Measurements from ENCODE around the gene PRND.
"Not testable (repeated sequence)": the region's sequence is repeated elsewhere in the genome, so short reads cannot be mapped to it uniquely, and the experiment has no call there.

PRND gene

GRCh38 chr20:4722993-4723392, 1.3 kb downstream of the PRND start:
- Histone ChIP-seq H3K27ac (ENCODE audit: low read length) (no peak overlapping the region), H3K4me1 (ENCODE audit: control insufficient read depth in 1 of 2, insufficient read depth in 2 of 2, low read length in 2 of 2) (peaks cover 0 to 17% of the 10 kb centered on the region in 2 donors), H3K36me3 (ENCODE audit: control insufficient read depth in 1 of 2, insufficient read depth in 2 of 2, low read length in 2 of 2) (no peaks in the 10 kb centered on the region), H3K9me3 (ENCODE audit: control insufficient read depth in 1 of 2, low read length in 2 of 2) (no peaks in the 10 kb centered on the region), H3K4me3 (ENCODE audit: low read depth in 1 of 2, low read length in 2 of 2) (no peak overlapping the region), H3K27me3 (ENCODE audit: low read depth, low read length) (no peaks in the 10 kb centered on the region)

DNA sequence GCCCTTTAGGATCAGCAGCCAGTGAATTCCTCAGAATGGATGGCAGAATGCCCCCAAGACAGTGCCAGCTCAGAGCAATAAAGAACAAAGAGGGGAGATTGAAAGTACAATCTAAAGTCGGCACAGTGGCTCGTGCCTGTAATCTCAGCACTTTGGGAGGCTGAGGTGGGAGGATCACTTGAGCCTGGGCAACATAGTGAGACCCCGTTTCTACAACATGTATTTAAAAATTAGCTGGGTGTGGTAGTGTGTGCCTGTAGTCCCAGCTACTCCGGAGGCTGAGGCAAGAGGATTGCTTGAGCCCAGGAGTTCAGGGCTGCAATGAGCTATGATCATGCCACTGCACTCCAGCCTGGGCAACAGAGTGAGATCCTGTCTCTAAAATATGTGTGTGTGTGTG, 1.8 kb downstream of the PRND start:
- H3K4me1 ChIP-seq (ENCODE audit: control insufficient read depth in 1 of 2, insufficient read depth in 2 of 2, low read length in 2 of 2) = peaks cover 0 to 17% of the 10 kb centered on the region in 2 donors
- not testable (repeated sequence) for H3K27me3 ChIP-seq (ENCODE audit: low read depth, low read length); H3K9me3 ChIP-seq (ENCODE audit: control insufficient read depth in 1 of 2, low read length in 2 of 2); H3K4me3 ChIP-seq (ENCODE audit: low read depth in 1 of 2, low read length in 2 of 2); H3K27ac ChIP-seq (ENCODE audit: low read length); H3K36me3 ChIP-seq (ENCODE audit: control insufficient read depth in 1 of 2, insufficient read depth in 2 of 2, low read length in 2 of 2)

DNA sequence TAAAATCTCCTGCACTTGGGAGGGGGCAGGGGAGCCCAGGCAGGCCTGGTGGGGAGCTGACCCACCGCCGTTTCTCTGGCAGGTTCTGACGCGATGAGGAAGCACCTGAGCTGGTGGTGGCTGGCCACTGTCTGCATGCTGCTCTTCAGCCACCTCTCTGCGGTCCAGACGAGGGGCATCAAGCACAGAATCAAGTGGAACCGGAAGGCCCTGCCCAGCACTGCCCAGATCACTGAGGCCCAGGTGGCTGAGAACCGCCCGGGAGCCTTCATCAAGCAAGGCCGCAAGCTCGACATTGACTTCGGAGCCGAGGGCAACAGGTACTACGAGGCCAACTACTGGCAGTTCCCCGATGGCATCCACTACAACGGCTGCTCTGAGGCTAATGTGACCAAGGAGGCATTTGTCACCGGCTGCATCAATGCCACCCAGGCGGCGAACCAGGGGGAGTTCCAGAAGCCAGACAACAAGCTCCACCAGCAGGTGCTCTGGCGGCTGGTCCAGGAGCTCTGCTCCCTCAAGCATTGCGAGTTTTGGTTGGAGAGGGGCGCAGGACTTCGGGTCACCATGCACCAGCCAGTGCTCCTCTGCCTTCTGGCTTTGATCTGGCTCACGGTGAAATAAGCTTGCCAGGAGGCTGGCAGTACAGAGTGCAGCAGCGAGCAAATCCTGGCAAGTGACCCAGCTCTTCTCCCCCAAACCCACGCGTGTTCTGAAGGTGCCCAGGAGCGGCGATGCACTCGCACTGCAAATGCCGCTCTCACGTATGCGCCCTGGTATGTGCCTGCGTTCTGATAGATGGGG, 3.0 kb downstream of the PRND start:
- H3K9me3 ChIP-seq (ENCODE audit: control insufficient read depth in 1 of 2, low read length in 2 of 2) = no peaks in the 10 kb centered on the region
- H3K4me3 ChIP-seq (ENCODE audit: low read depth in 1 of 2, low read length in 2 of 2) = no peak overlapping the region
- H3K36me3 ChIP-seq (ENCODE audit: control insufficient read depth in 1 of 2, insufficient read depth in 2 of 2, low read length in 2 of 2) = no peaks in the 10 kb centered on the region
- no peaks in the 10 kb centered on the region for H3K27me3 ChIP-seq (ENCODE audit: low read depth, low read length)
- H3K4me1 ChIP-seq (ENCODE audit: control insufficient read depth in 1 of 2, insufficient read depth in 2 of 2, low read length in 2 of 2) = peaks cover 0 to 15% of the 10 kb centered on the region in 2 donors
- no peak overlapping the region for H3K27ac ChIP-seq (ENCODE audit: low read length)

DNA sequence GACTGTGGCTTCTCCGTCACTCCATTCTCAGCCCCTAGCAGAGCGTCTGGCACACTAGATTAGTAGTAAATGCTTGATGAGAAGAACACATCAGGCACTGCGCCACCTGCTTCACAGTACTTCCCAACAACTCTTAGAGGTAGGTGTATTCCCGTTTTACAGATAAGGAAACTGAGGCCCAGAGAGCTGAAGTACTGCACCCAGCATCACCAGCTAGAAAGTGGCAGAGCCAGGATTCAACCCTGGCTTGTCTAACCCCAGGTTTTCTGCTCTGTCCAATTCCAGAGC, 3.5 kb downstream of the PRND start:
- Histone ChIP-seq H3K4me3 (ENCODE audit: low read depth in 1 of 2, low read length in 2 of 2) (no peak overlapping the region), H3K36me3 (ENCODE audit: control insufficient read depth in 1 of 2, insufficient read depth in 2 of 2, low read length in 2 of 2) (no peaks in the 10 kb centered on the region), H3K9me3 (ENCODE audit: control insufficient read depth in 1 of 2, low read length in 2 of 2) (no peaks in the 10 kb centered on the region), H3K27me3 (ENCODE audit: low read depth, low read length) (no peaks in the 10 kb centered on the region), H3K4me1 (ENCODE audit: control insufficient read depth in 1 of 2, insufficient read depth in 2 of 2, low read length in 2 of 2) (peaks cover 0 to 9% of the 10 kb centered on the region in 2 donors), H3K27ac (ENCODE audit: low read length) (no peak overlapping the region)

GRCh38 chr20:4726710-4727397, 5.1 kb downstream of the PRND start:
- H3K4me3 ChIP-seq (ENCODE audit: low read depth in 1 of 2, low read length in 2 of 2) = peak overlapping the region; percentile 3 to 14
- H3K36me3 ChIP-seq (ENCODE audit: control insufficient read depth in 1 of 2, insufficient read depth in 2 of 2, low read length in 2 of 2) = no peaks in the 10 kb centered on the region
- no peaks in the 10 kb centered on the region for H3K9me3 ChIP-seq (ENCODE audit: control insufficient read depth in 1 of 2, low read length in 2 of 2)
- peaks cover 3% of the 10 kb centered on the region for H3K27me3 ChIP-seq (ENCODE audit: low read depth, low read length)
- H3K4me1 ChIP-seq (ENCODE audit: control insufficient read depth in 1 of 2, insufficient read depth in 2 of 2, low read length in 2 of 2) = no peaks in the 10 kb centered on the region
- no peak overlapping the region for H3K27ac ChIP-seq (ENCODE audit: low read length)

GRCh38 chr20:4728120-4728760, 6.5 kb downstream of the PRND start:
- Histone ChIP-seq H3K36me3 (ENCODE audit: control insufficient read depth in 1 of 2, insufficient read depth in 2 of 2, low read length in 2 of 2) (no peaks in the 10 kb centered on the region), H3K27ac (ENCODE audit: low read length) (no peak overlapping the region), H3K27me3 (ENCODE audit: low read depth, low read length) (peaks cover 3% of the 10 kb centered on the region)

GRCh38 chr20:4729265-4729664, 7.6 kb downstream of the PRND start:
- no peaks in the 10 kb centered on the region for H3K9me3 ChIP-seq (ENCODE audit: control insufficient read depth in 1 of 2, low read length in 2 of 2)
- H3K36me3 ChIP-seq (ENCODE audit: control insufficient read depth in 1 of 2, insufficient read depth in 2 of 2, low read length in 2 of 2) = no peaks in the 10 kb centered on the region
- no peaks in the 10 kb centered on the region for H3K4me1 ChIP-seq (ENCODE audit: control insufficient read depth in 1 of 2, insufficient read depth in 2 of 2, low read length in 2 of 2)
- peaks cover 3% of the 10 kb centered on the region for H3K27me3 ChIP-seq (ENCODE audit: low read depth, low read length)
- H3K4me3 ChIP-seq (ENCODE audit: low read depth in 1 of 2, low read length in 2 of 2) = no peak overlapping the region
- H3K27ac ChIP-seq (ENCODE audit: low read length) = no peak overlapping the region

More at GRCh38 chr20:4728120-4728760, 6.5 kb downstream of the PRND start:
- no peaks in the 10 kb centered on the region for H3K9me3 ChIP-seq (ENCODE audit: control insufficient read depth in 1 of 2, low read length in 2 of 2)
- H3K4me1 ChIP-seq (ENCODE audit: control insufficient read depth in 1 of 2, insufficient read depth in 2 of 2, low read length in 2 of 2) = no peaks in the 10 kb centered on the region
- no peak overlapping the region for H3K4me3 ChIP-seq (ENCODE audit: low read depth in 1 of 2, low read length in 2 of 2)

DNA sequence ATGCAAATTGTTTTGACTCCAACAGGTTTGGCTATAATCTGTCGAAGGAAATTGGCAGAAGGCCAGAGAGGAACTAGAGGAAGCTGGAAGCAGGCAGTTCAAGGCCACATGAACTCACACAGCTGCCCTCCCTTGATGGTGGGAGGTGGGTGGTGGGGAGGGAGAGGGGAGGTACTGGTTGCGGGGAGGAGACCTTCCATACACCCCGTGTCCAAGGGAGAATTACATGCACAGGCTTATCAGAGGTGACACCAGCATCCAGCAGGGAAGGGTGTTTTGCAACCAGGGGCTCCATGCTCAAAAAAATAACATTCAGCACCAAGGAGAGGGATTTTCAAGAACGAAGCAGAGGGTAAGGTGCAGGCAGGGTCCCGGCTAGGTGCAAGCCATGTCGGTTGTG, 9.1 kb downstream of the PRND start:
- no peaks in the 10 kb centered on the region for H3K9me3 ChIP-seq (ENCODE audit: control insufficient read depth in 1 of 2, low read length in 2 of 2)
- peaks cover 3% of the 10 kb centered on the region for H3K27me3 ChIP-seq (ENCODE audit: low read depth, low read length)
- H3K4me3 ChIP-seq (ENCODE audit: low read depth in 1 of 2, low read length in 2 of 2) = no peak overlapping the region
- H3K4me1 ChIP-seq (ENCODE audit: control insufficient read depth in 1 of 2, insufficient read depth in 2 of 2, low read length in 2 of 2) = no peaks in the 10 kb centered on the region
- no peaks in the 10 kb centered on the region for H3K36me3 ChIP-seq (ENCODE audit: control insufficient read depth in 1 of 2, insufficient read depth in 2 of 2, low read length in 2 of 2)
- no peak overlapping the region for H3K27ac ChIP-seq (ENCODE audit: low read length)

GRCh38 chr20:4736875-4737274, 15.2 kb downstream of the PRND start:
- Histone ChIP-seq H3K9me3 (ENCODE audit: control insufficient read depth in 1 of 2, low read length in 2 of 2) (no peaks in the 10 kb centered on the region), H3K4me3 (ENCODE audit: low read depth in 1 of 2, low read length in 2 of 2) (no peak overlapping the region), H3K36me3 (ENCODE audit: control insufficient read depth in 1 of 2, insufficient read depth in 2 of 2, low read length in 2 of 2) (no peaks in the 10 kb centered on the region), H3K27ac (ENCODE audit: low read length) (no peak overlapping the region), H3K4me1 (ENCODE audit: control insufficient read depth in 1 of 2, insufficient read depth in 2 of 2, low read length in 2 of 2) (no peaks in the 10 kb centered on the region), H3K27me3 (ENCODE audit: low read depth, low read length) (no peaks in the 10 kb centered on the region)

GRCh38 chr20:4737857-4738627, 16.3 kb downstream of the PRND start:
- Histone ChIP-seq H3K9me3 (ENCODE audit: control insufficient read depth in 1 of 2, low read length in 2 of 2) (no peaks in the 10 kb centered on the region), H3K27ac (ENCODE audit: low read length) (no peak overlapping the region), H3K36me3 (ENCODE audit: control insufficient read depth in 1 of 2, insufficient read depth in 2 of 2, low read length in 2 of 2) (no peaks in the 10 kb centered on the region), H3K4me1 (ENCODE audit: control insufficient read depth in 1 of 2, insufficient read depth in 2 of 2, low read length in 2 of 2) (no peaks in the 10 kb centered on the region), H3K4me3 (ENCODE audit: low read depth in 1 of 2, low read length in 2 of 2) (no peak overlapping the region), H3K27me3 (ENCODE audit: low read depth, low read length) (no peaks in the 10 kb centered on the region)

- H3K36me3 ChIP-seq (ENCODE audit: control insufficient read depth in 1 of 2, insufficient read depth in 2 of 2, low read length in 2 of 2) = no peaks in the 10 kb centered on the region
- H3K27ac ChIP-seq (ENCODE audit: low read length) = no peak overlapping the region
- no peak overlapping the region for H3K4me3 ChIP-seq (ENCODE audit: low read depth in 1 of 2, low read length in 2 of 2)
- H3K4me1 ChIP-seq (ENCODE audit: control insufficient read depth in 1 of 2, insufficient read depth in 2 of 2, low read length in 2 of 2) = no peaks in the 10 kb centered on the region
- no peaks in the 10 kb centered on the region for H3K9me3 ChIP-seq (ENCODE audit: control insufficient read depth in 1 of 2, low read length in 2 of 2)
- H3K27me3 ChIP-seq (ENCODE audit: low read depth, low read length) = no peaks in the 10 kb centered on the region
Measured at GRCh38 chr20:4740774-4741431, 19.2 kb downstream of the PRND start.
